ENCODE measurements around the gene ASTN1.

DNA sequence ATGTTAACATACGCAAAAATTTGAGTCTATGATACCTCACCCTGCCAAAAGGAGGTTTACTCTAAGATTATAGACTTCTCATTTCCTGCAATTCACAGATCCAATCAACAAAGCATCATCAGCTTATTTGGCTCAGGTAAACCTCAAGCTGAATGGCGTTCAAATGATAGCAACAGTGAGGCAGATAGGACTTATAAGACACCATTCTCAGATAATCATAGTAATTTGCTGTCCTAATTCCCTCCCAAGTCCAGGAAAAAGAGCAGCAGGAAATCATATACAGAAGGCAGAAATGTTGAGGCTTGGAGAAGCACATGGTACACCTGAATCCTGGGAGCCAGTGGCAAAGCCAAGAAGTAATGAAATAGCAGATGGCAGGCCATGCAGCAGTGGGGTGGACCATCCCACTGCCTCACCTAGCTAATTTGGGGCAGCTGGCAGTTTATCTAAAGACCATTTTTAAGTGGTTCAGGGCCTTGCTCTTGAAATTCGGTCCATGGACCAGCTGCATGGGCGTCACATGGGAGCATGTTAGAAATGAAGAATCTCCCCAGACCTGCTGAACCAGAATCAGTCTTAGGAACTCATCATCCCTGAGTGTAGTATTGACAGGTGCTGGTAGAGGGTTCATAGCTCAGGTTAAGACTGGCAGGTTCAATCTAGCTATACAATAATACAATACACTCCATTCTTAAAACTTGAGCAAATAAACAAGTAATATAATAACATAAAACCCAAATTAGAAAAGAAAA is 57.7 kb downstream of the ASTN1 start:
- no peak for TF ChIP-seq EZH2phosphoT487 (IDR thresholded peaks at IDR 0.05; ENCODE audit: borderline replicate concordance, low read length)
- TF ChIP-seq, protein P1, sequence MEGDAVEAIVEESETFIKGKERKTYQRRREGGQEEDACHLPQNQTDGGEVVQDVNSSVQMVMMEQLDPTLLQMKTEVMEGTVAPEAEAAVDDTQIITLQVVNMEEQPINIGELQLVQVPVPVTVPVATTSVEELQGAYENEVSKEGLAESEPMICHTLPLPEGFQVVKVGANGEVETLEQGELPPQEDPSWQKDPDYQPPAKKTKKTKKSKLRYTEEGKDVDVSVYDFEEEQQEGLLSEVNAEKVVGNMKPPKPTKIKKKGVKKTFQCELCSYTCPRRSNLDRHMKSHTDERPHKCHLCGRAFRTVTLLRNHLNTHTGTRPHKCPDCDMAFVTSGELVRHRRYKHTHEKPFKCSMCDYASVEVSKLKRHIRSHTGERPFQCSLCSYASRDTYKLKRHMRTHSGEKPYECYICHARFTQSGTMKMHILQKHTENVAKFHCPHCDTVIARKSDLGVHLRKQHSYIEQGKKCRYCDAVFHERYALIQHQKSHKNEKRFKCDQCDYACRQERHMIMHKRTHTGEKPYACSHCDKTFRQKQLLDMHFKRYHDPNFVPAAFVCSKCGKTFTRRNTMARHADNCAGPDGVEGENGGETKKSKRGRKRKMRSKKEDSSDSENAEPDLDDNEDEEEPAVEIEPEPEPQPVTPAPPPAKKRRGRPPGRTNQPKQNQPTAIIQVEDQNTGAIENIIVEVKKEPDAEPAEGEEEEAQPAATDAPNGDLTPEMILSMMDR (conservative IDR thresholded peaks at IDR 0.05; ENCODE audit: low read depth, low read length): no peak
